ENCODE results near the gene TMEM244. TPM values are rescaled to one million over a fixed set of nuclear protein-coding genes. Genes with fewer than 3 reads are reported as not detected.

TMEM244 gene
- total and polyA plus RNA-seq, 2 of the 4 experiments (the other 2 are of a cell fraction), result 0.21 to 0.36 TPM

DNA sequence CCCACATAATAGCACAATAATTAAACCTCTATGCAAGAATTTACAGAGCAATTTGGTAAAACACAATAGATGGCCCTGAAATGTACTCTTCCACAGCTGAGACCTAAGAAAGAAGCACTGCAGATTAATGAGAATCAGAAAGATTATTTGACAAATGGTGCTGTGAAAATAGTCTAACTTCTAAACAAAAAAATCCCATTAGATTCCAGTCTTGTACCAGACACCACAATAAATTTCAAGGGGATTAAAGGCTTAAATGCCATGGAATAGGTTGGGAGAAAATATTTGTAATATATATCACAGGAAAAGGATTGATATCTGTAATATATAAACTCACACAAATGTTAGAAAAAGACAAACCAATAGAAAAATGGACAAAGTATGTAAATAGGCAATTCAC is 14.4 kb downstream of the TMEM244 start:
- H4K5ac ChIP-seq (ENCODE audit: low read depth, low read length), result no peak overlapping the region
- H4K91ac ChIP-seq (ENCODE audit: insufficient read depth, low read depth, low read length), result no peak overlapping the region
- no peaks in the 10 kb centered on the region for H3K79me1 ChIP-seq (ENCODE audit: low read depth in 1 of 2, low read length in 2 of 2)
- no peaks in the 10 kb centered on the region for H3K9me1 ChIP-seq (ENCODE audit: insufficient read depth, low read length)
- DNase-seq, result no peak
- no peak overlapping the region for H2BK15ac ChIP-seq (ENCODE audit: low read depth, low read length)
- H2AK5ac ChIP-seq (ENCODE audit: low read depth, low read length), result no peak overlapping the region
- H3K4me1 ChIP-seq (ENCODE audit: control insufficient read depth, insufficient read depth, low read length), result peaks cover 5% of the 10 kb centered on the region
- in situ Hi-C loops (cut with MboI; ENCODE audit: low sequenced_read_pairs) (no loop called here), dilution Hi-C loops (cut with HindIII; ENCODE audit: low sequenced_read_pairs, unreplicated experiment) (no loop called here), intact Hi-C loops (cut with micrococcal nuclease) (no loop called here)
- no peak overlapping the region for H3K27ac ChIP-seq (ENCODE audit: insufficient read depth, low read length)
- CTCF ChIA-PET, result interaction anchor here (1.2 kb wide), 1 partner anchor 71 kb away, joined by 4 read pairs; no protein-coding TSS in a partner anchor
- H3K14ac ChIP-seq (replicated peaks; ENCODE audit: low read depth, low read length), result no peak overlapping the region
- peaks cover 2% of the 10 kb centered on the region; the same call in 1 of the 2 replicates for H3K9me3 ChIP-seq (ENCODE audit: control insufficient read depth, insufficient read depth, low read length)
- no peaks in the 10 kb centered on the region for H4K20me1 ChIP-seq (ENCODE audit: insufficient read depth, low read length)
- no peak overlapping the region for H2BK20ac ChIP-seq (ENCODE audit: low read depth, low read length)
- no peak overlapping the region for H3K23ac ChIP-seq (ENCODE audit: low read depth, low read length)
- no peaks in the 10 kb centered on the region for H3K36me3 ChIP-seq (ENCODE audit: control insufficient read depth, insufficient read depth, low read length)
- ATAC-seq (ENCODE audit: low read depth), result no peak
- no peak for TF ChIP-seq NFE2L2 (IDR thresholded peaks at IDR 0.05; ENCODE audit: low read depth, low read length)
- TF ChIP-seq CHD1 (IDR thresholded peaks at IDR 0.05; ENCODE audit: low read depth, low read length), result no peak
- TF ChIP-seq, protein P1, sequence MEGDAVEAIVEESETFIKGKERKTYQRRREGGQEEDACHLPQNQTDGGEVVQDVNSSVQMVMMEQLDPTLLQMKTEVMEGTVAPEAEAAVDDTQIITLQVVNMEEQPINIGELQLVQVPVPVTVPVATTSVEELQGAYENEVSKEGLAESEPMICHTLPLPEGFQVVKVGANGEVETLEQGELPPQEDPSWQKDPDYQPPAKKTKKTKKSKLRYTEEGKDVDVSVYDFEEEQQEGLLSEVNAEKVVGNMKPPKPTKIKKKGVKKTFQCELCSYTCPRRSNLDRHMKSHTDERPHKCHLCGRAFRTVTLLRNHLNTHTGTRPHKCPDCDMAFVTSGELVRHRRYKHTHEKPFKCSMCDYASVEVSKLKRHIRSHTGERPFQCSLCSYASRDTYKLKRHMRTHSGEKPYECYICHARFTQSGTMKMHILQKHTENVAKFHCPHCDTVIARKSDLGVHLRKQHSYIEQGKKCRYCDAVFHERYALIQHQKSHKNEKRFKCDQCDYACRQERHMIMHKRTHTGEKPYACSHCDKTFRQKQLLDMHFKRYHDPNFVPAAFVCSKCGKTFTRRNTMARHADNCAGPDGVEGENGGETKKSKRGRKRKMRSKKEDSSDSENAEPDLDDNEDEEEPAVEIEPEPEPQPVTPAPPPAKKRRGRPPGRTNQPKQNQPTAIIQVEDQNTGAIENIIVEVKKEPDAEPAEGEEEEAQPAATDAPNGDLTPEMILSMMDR (conservative IDR thresholded peaks at IDR 0.05; ENCODE audit: low read depth, low read length), result no peak
- no peak for TF ChIP-seq MAZ (IDR thresholded peaks at IDR 0.05; ENCODE audit: borderline replicate concordance, low read depth, low read length)
- no peak for TF ChIP-seq FOS (IDR thresholded peaks at IDR 0.05; ENCODE audit: low read depth, low read length)
- no peak for TF ChIP-seq MXI1 (IDR thresholded peaks at IDR 0.05; ENCODE audit: borderline replicate concordance, low read depth, low read length)
- no peak overlapping the region for H3K18ac ChIP-seq (ENCODE audit: low read depth, low read length)
- H3K4ac ChIP-seq (ENCODE audit: low read depth, low read length), result no peak overlapping the region
- H2BK120ac ChIP-seq (ENCODE audit: low read depth, low read length), result no peak overlapping the region
- no peak overlapping the region for H3K4me2 ChIP-seq (ENCODE audit: low read depth, low read length)
- no peak overlapping the region for H3K56ac ChIP-seq (ENCODE audit: extremely low read depth, insufficient read depth, low read length)
- no peak overlapping the region for H2BK5ac ChIP-seq (ENCODE audit: low read depth, low read length, poor library complexity, severe bottlenecking)
- no peak overlapping the region for H3K4me3 ChIP-seq (ENCODE audit: insufficient read depth, low read depth, low read length)
- BruUV-seq (replicated peaks), result no TSS peak
- H2AFZ ChIP-seq (replicated peaks; ENCODE audit: low read length, poor library complexity), result no peak overlapping the region
- no peaks in the 10 kb centered on the region for H3K27me3 ChIP-seq (ENCODE audit: control insufficient read depth, insufficient read depth, low read length)
- POLR2A ChIA-PET (ENCODE audit: unreplicated experiment), result no interaction called here
- no peak overlapping the region for H3K9ac ChIP-seq (ENCODE audit: low read depth, low read length)
- no peak overlapping the region for H4K8ac ChIP-seq (ENCODE audit: low read depth in 2 of 2, low read length in 2 of 2)
- no peak overlapping the region for H2AK9ac ChIP-seq (replicated peaks; ENCODE audit: low read depth, low read length, poor library complexity)

All from IMR-90 (cell line).